Measurements from ENCODE around the gene IL9.

Gene IL9

DNA sequence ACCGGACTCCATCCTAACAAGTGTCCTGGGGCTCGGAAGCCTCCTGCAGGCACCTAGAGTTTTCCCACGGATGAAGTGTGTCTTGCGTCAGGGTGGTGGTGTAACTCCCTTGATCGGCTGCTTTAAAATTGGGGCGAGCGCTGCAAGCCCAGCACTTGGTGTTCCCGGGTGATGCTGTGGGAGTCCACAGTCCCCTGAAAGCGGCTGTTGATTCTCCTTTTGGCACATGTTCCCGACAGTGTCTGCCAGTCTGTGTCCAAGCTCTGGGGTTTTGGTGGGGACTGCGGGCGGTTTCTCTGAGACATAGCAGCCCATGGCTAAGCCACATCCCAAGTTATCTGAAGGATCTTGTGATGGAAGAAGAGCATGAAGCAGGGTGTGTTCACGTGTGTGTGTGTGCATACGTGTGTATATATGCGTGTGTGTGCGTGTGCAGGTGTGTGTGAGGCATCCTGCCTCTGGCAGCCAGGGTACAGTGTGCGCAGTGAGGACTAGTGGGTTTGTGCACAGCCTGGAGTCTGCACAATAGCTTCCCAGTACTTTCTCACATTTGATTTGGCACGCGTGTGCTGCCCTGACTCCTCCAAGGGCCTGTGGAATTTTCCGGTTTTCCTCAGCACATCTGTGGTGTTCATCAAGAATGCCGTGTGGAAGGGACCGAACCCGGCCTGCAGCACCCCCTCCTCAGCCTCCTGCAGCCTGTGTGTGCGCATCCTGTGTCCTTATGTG is 44.3 kb downstream of the IL9 start:
- no peak overlapping the region for H3K27ac ChIP-seq
- TF ChIP-seq, protein P1, sequence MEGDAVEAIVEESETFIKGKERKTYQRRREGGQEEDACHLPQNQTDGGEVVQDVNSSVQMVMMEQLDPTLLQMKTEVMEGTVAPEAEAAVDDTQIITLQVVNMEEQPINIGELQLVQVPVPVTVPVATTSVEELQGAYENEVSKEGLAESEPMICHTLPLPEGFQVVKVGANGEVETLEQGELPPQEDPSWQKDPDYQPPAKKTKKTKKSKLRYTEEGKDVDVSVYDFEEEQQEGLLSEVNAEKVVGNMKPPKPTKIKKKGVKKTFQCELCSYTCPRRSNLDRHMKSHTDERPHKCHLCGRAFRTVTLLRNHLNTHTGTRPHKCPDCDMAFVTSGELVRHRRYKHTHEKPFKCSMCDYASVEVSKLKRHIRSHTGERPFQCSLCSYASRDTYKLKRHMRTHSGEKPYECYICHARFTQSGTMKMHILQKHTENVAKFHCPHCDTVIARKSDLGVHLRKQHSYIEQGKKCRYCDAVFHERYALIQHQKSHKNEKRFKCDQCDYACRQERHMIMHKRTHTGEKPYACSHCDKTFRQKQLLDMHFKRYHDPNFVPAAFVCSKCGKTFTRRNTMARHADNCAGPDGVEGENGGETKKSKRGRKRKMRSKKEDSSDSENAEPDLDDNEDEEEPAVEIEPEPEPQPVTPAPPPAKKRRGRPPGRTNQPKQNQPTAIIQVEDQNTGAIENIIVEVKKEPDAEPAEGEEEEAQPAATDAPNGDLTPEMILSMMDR (IDR thresholded peaks at IDR 0.05), result no peak
- TF ChIP-seq ZFX (IDR thresholded peaks at IDR 0.05; ENCODE audit: borderline replicate concordance), result no peak

DNA sequence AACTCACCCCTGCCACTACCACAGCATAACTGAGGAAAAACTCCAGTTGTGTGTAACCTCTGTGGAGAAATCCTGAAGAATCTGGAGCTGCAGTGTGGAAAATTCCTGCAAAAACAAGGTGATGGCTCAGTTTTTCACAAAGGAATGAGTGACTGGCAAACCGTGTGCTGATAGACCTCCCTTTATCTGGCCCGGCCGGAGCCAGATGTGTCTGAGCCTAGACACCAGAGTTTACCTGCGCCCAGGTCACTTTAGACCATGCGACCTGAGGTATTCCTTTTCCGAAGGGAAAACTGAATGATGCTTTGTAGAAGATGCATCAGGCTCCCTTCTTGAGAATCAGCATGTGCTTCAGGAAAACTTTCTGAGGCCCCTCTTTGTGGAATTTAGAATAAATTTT is 45.0 kb downstream of the IL9 start:
- H3K27ac ChIP-seq, result no peak overlapping the region
- TF ChIP-seq, protein P1 (IDR thresholded peaks at IDR 0.05), result no peak
- no peak for TF ChIP-seq ZFX (IDR thresholded peaks at IDR 0.05; ENCODE audit: borderline replicate concordance)

DNA sequence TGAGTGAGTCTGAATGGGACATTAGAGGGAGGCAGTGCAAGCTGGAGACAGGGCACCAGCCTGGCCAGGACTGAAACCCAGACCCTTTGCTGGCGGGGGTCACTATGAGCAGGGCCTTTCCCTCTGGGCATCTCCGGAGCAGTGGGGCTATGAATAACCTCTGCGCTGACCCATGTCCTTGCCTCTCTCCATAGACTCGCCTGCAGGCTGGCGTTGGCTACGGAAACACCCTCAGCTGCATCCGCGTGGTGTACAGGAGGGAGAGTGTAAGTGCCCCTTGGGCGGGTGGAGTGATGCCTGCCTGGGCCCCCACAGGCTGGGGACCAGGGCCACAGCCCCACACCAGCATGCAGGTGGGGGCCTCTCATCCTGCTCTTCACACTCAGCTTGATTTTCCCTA is 45.4 kb downstream of the IL9 start:
- TF ChIP-seq, protein P1 (IDR thresholded peaks at IDR 0.05), result no peak
- TF ChIP-seq ZFX (IDR thresholded peaks at IDR 0.05; ENCODE audit: borderline replicate concordance), result no peak
- H3K27ac ChIP-seq, result no peak overlapping the region

DNA sequence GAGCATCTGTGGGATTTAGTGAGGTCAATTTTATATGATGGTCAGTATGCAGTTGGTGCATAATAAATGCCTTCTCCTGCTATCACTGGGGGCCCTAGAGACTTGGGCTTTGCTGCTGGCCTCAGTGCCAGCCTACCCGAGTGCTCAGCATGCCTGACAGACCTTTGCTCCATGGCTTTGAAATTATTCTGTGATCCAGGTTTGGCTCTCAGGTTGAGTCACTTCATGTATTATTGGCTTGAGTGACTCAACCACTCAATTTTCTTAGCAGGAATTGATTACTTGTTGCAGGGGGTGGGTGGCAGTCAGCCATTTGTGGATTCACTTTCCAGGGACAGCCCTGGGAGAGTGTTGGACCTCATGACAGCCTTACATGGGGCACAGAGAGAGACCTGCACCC is 47.7 kb downstream of the IL9 start:
- no peak overlapping the region for H3K27ac ChIP-seq
- TF ChIP-seq, protein P1 (IDR thresholded peaks at IDR 0.05), result no peak

DNA sequence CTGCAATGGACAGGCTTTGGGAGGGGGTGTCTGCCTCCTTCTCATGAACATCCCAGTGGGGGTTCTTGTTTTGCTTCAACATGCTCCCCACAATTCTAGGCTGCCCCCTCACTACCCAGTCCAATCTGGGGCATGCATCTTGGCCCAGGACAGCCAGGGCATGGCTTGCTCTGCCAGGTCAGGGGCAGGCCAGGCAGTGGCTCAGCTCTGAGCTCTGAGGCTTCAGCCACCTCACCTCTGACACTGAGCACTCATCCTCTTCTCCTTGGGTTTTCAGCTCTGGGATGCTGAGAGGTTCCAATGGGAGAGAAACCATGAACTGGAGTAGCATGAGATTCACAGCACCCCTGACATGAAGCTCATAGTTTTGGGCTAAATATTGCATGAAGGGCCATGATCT is 49.3 kb downstream of the IL9 start:
- TF ChIP-seq, protein P1 (IDR thresholded peaks at IDR 0.05), result no peak
- no peak for TF ChIP-seq ZFX (IDR thresholded peaks at IDR 0.05; ENCODE audit: borderline replicate concordance)

DNA sequence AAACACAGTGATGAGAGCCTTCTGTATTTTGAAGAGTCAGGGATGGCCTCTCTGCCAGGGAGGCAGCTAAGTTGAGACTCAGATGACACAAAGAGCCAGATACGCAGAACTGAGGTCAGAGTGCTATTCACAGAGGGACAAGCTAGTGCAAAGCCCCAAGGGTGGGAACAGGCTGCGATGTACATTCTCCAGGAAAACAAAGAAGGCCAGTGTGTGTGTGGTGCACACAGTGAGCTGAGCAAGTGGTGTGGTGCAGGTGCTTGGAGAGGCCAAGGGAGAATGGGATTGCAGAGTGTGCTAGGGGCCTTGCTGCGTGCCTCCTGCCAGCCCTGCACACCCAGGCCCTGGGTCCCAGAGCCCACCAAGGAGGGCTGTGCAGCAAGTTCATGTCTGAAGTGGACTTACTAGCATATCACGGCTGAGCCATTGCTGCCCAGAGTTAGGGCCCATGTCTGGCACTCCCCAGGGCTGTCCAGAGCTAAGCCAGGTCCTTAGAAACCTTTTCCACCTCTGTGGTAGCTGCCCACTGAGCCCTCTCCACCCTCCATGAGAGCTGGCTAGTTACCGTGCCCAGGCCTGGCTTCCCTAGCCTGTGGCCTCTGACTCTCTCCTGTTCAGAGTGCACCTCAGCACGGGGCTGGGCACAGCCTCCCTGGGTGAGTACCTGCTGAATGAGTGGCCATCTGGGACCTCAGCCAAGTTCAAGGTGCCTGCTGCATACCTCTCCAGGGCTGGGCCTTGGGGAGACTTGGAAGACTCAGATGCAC is 51.9 kb downstream of the IL9 start:
- H3K27ac ChIP-seq, result no peak overlapping the region
- TF ChIP-seq, protein P1 (IDR thresholded peaks at IDR 0.05), result no peak
- no peak for TF ChIP-seq ZFX (IDR thresholded peaks at IDR 0.05; ENCODE audit: borderline replicate concordance)

More for the DNA sequence above, 49.3 kb downstream of the IL9 start:
- no peak overlapping the region for H3K27ac ChIP-seq

DNA sequence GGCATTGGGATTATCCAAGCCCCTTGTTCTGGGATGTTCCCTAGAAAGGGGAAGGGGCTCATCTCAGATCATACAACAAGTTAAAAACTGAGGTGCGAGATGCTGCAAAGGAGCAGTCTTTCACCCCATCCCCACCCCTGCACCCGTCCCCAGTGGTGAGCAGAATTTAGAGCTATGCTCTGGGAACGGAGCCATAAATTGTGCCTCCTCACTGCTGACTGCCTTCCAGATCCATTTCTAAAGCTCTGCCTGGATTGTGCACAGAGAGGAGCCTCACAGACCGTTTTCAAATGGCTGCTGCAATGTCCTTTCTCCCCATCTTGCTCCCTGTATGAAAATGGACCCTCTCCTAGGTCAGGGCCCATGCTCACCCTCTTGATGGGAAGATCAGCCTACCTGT is 52.9 kb downstream of the IL9 start:
- TF ChIP-seq, protein P1 (IDR thresholded peaks at IDR 0.05), result no peak
- no peak for TF ChIP-seq ZFX (IDR thresholded peaks at IDR 0.05; ENCODE audit: borderline replicate concordance)
- no peak overlapping the region for H3K27ac ChIP-seq
